A673 (cell line): Measurements from ENCODE around the gene ANKRD11. TPM values are rescaled to one million over a fixed set of nuclear protein-coding genes. Genes with fewer than 3 reads are reported as not detected.
A peak's percentile ranks its signal among the peaks of the same experiment; 100 is the strongest.

ENCODE experiments used
- BruUV-seq: library from RNA; stranded (reverse); fragments of 400-500 nt; replicated peaks from 2 replicates; lab custom pipeline; 2021; lab: Mats Ljungman, UMichigan
- CTCF ChIA-PET: fragments of 300-600 bp; sonication (Branson Sonifier 250); formaldehyde crosslinking; loops from one replicate; lab custom pipeline; 2022; ENCODE audit warnings: antibody characterized with exemption; lab: Charles Lee
- POLR2A ChIA-PET: fragments of 300-600 bp; sonication (Branson Sonifier 250); formaldehyde crosslinking; loops from one replicate; lab custom pipeline; 2022; ENCODE audit warnings: antibody characterized with exemption; ENCODE audit not compliant: low non-redundant PET; lab: Charles Lee
- DNase-seq: peaks from one replicate; pipeline ENCODE4 v3.0.0-alpha.2; 2015; ENCODE audit warnings: low spot score
- H3K27ac ChIP-seq: fragments of 200-600 bp; sonication (generic); 2 replicates; pipeline ENCODE4 v1.5.1; 2016; ENCODE audit warnings: mixed run types, low read depth, mild to moderate bottlenecking, mixed read lengths, antibody characterized with exemption, low read length; ENCODE audit not compliant: poor library complexity, severe bottlenecking
- H3K27me3 ChIP-seq: fragments of 200-600 bp; sonication (generic); replicated peaks from 2 replicates; pipeline ENCODE4 v1.6.1; 2017; ENCODE audit warnings: mixed run types, low read depth, mild to moderate bottlenecking, mixed read lengths, antibody characterized with exemption, low read length; ENCODE audit not compliant: insufficient read depth, poor library complexity
- H3K36me3 ChIP-seq: fragments of 200-600 bp; sonication (generic); 2 replicates; pipeline ENCODE4 v1.6.1; 2016; ENCODE audit warnings: mixed run types, mild to moderate bottlenecking, mixed read lengths, antibody characterized with exemption, low read length; ENCODE audit not compliant: insufficient read depth, poor library complexity, severe bottlenecking
- H3K4me1 ChIP-seq: fragments of 200-600 bp; sonication (generic); 2 replicates; pipeline ENCODE4 v1.6.1; 2017; ENCODE audit warnings: mixed run types, mild to moderate bottlenecking, mixed read lengths, antibody characterized with exemption, low read length; ENCODE audit not compliant: insufficient read depth, poor library complexity, severe bottlenecking
- H3K4me3 ChIP-seq: fragments of 200-600 bp; sonication (generic); 2 replicates; pipeline ENCODE4 v1.5.1; 2016; ENCODE audit warnings: low read depth, mixed run types, mild to moderate bottlenecking, mixed read lengths, low read length; ENCODE audit not compliant: poor library complexity, severe bottlenecking
- H3K9me3 ChIP-seq: fragments of 200-600 bp; sonication (generic); 2 replicates; pipeline ENCODE4 v1.6.1; 2016; ENCODE audit warnings: mixed run types, low read depth, mild to moderate bottlenecking, mixed read lengths, antibody characterized with exemption, low read length; ENCODE audit not compliant: poor library complexity, severe bottlenecking
- EZH2 ChIP-seq: fragments of 200-600 bp; sonication (generic); IDR thresholded peaks from 2 replicates; pipeline ENCODE4 v1.6.1; 2017; ENCODE audit warnings: borderline replicate concordance, low read depth, mild to moderate bottlenecking, mixed read lengths, antibody characterized with exemption, low read length; ENCODE audit not compliant: poor library complexity, severe bottlenecking
- intact Hi-C: fragments of 100-400 bp; cut with micrococcal nuclease; formaldehyde crosslinking; loops from one replicate; pipeline ENCODE4 v1.10.0; 2022; ENCODE audit not compliant: unreplicated experiment
- total RNA-seq: library from RNA; stranded (reverse); gene quantifications from 2 replicates; pipeline ENCODE4 v1.2.3, GENCODE V29; 2021
- TF ChIP-seq, protein P1 (sequence below): fragments of 300-800, 200-600 bp; sonication (generic); conservative IDR thresholded peaks from 2 replicates; pipeline ENCODE4 v1.5.1; 2017; ENCODE audit warnings: low read depth, mild to moderate bottlenecking, antibody characterized with exemption, low read length, moderate library complexity, mixed read lengths

The ANKRD11 gene
- total RNA-seq, 1 experiment from 2014 or later: 217 TPM

GRCh38 chr16:89317729-89318429 is 172.5 kb downstream of the ANKRD11 start:
- Histone ChIP-seq H3K27ac (peak overlapping the region; percentile 89), H3K9me3 (no peaks in the 10 kb centered on the region), H3K27me3 (no peaks in the 10 kb centered on the region), H3K4me3 (no peak overlapping the region), H3K4me1 (peaks cover 93% of the 10 kb centered on the region), H3K36me3 (peaks cover 19% of the 10 kb centered on the region)
- no peak for DNase-seq
- CTCF ChIA-PET: no interaction called here
- BruUV-seq: no TSS peak
- intact Hi-C loops: no loop called here
- no peak for TF ChIP-seq EZH2
- TF ChIP-seq, protein P1, sequence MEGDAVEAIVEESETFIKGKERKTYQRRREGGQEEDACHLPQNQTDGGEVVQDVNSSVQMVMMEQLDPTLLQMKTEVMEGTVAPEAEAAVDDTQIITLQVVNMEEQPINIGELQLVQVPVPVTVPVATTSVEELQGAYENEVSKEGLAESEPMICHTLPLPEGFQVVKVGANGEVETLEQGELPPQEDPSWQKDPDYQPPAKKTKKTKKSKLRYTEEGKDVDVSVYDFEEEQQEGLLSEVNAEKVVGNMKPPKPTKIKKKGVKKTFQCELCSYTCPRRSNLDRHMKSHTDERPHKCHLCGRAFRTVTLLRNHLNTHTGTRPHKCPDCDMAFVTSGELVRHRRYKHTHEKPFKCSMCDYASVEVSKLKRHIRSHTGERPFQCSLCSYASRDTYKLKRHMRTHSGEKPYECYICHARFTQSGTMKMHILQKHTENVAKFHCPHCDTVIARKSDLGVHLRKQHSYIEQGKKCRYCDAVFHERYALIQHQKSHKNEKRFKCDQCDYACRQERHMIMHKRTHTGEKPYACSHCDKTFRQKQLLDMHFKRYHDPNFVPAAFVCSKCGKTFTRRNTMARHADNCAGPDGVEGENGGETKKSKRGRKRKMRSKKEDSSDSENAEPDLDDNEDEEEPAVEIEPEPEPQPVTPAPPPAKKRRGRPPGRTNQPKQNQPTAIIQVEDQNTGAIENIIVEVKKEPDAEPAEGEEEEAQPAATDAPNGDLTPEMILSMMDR: no peak
- POLR2A ChIA-PET: no interaction called here

- no TSS peak for BruUV-seq
- Histone ChIP-seq H3K9me3 (no peaks in the 10 kb centered on the region), H3K36me3 (peaks cover 26% of the 10 kb centered on the region), H3K27ac (peak overlapping the region; percentile 89), H3K4me3 (no peak overlapping the region), H3K4me1 (peaks cover 86% of the 10 kb centered on the region), H3K27me3 (no peaks in the 10 kb centered on the region)
- intact Hi-C loops: no loop called here
- POLR2A ChIA-PET: no interaction called here
- TF ChIP-seq EZH2: no peak
- TF ChIP-seq, protein P1: no peak
- CTCF ChIA-PET: no interaction called here
- DNase-seq: no peak
These were observed 173.2 kb downstream of the ANKRD11 start for GRCh38 chr16:89317101-89317671.

- intact Hi-C loops: no loop called here
These were observed 173.7 kb downstream of the ANKRD11 start for GRCh38 chr16:89316701-89317100.

More at GRCh38 chr16:89316701-89317100, 173.7 kb downstream of the ANKRD11 start:
- Histone ChIP-seq H3K27me3 (no peaks in the 10 kb centered on the region), H3K4me1 (peaks cover 81% of the 10 kb centered on the region), H3K9me3 (no peaks in the 10 kb centered on the region), H3K36me3 (peaks cover 31% of the 10 kb centered on the region), H3K4me3 (no peak overlapping the region), H3K27ac (peak overlapping the region; percentile 89)
- TF ChIP-seq, protein P1: no peak
- TF ChIP-seq EZH2: no peak
- no TSS peak for BruUV-seq
- DNase-seq: peak; percentile 32
- ChIA-PET POLR2A (no interaction called here), CTCF (no interaction called here)
